Measurements from ENCODE around the gene GPR183.

DNA sequence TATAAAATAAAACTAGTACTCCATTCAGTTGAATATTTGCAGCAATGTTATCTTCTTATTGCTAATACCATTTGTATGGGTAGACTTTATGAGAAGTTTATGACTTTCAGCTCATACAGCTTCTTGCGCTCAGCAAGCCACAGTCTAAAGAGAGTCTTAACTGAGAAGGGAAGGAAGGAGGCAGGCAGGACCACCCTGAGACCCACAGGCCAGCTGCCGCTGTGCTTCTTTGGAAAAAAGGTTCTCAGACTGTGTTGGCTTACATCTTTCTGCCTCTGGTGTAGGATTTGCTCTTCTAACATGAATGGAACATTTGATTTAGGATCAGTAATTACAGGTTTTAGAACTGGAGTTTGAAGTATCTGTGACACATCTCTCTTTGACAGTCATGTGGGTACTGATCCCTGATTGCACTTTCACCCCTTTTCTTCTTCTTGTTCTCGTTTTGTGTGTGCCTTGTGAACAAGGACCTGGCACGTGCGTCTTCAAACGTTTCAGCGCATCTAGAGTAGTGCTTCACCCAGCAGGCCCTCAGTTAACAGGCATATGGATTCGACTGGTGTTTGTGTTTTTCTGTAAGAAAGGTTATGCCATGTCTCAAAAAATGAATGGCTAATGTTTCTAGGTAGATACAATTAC, 41.9 kb downstream of the GPR183 start:
- no peak for TF ChIP-seq CTCF (IDR thresholded peaks at IDR 0.05)
- TF ChIP-seq ZFX (IDR thresholded peaks at IDR 0.05; ENCODE audit: borderline replicate concordance), result no peak
